ENCODE measurements around the gene BDP1.
"Not testable (repeated sequence)": the region's sequence is repeated elsewhere in the genome, so short reads cannot be mapped to it uniquely, and the experiment has no call there.

Gene BDP1

DNA sequence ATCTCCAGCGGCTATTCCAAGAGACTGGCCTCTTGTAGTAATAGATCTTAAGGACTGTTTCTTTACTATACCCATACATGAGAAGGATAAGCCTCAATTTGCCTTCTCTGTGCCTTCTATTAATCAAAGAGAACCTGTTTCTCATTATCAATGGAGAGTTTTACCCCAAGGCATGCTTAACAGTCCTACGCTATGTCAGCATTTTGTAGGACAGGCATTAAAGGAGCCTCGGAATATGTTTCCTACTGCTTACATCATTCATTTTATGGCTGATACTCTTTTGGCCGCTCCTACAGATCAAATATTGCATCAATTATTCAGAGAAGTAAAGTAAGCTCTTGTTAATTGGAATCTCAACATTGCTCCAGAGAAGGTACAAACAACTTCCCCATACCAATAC is 120.1 kb downstream of the BDP1 start:
- DNase-seq: not testable (repeated sequence)

GRCh38 chr5:71576241-71576640 is 120.8 kb downstream of the BDP1 start:
- no peak for DNase-seq

- DNase-seq: not testable (repeated sequence)
Measured at GRCh38 chr5:71577839-71578238, 122.4 kb downstream of the BDP1 start.

GRCh38 chr5:71582945-71583584 is 127.6 kb downstream of the BDP1 start:
- DNase-seq: no peak

- DNase-seq: no peak
Measured at GRCh38 chr5:71586052-71586940, 130.8 kb downstream of the BDP1 start.

- DNase-seq: peak; percentile 86
Measured at GRCh38 chr5:71586941-71587765, 131.7 kb downstream of the BDP1 start, which contains the start of gene MCCC2. Gene MCCC2, plus strand, starts transcription at chr5:71587340. Its CDS starts 86 bp downstream, at chr5:71587426.

GRCh38 chr5:71587766-71588532 is 132.5 kb downstream of the BDP1 start:
- no peak for DNase-seq

DNA sequence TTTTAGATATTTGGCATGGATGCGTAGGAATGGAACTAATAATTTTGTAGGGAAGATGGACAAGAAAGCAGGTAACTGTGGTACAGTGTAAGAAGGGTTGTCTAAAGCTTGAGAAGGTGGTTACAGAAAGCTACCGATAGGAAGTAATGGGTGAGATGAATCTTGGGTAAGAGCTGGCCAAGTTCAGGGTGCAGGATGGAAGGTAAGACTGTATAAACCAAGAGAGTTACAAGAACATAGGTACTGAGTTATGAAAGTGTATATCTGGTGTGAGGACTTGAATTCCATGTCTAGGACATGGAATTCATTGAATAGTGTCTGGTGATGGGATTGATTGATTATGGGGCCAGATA is 133.1 kb downstream of the BDP1 start:
- DNase-seq: no peak

- no peak for DNase-seq
Measured at GRCh38 chr5:71589903-71590302, 134.5 kb downstream of the BDP1 start.

DNA sequence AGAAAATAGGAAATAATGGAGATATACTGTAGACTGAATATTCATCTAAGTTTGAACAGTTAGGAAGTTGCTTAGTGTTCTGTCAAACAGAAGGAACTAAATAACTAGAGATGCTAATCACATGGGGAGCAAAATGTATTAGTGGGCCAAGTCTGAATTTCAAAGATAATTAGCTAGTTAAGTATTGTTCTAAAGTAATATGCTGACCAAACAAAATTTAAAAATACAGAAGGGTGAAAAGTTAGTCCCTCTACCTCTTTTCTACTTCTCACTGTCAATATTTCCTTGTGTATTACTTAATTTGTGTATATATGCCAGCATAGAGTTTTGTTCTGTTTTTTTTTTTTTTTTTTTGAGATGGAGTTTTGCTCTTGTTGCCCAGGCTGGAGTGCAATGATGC is 135.6 kb downstream of the BDP1 start:
- no peak for DNase-seq

DNA sequence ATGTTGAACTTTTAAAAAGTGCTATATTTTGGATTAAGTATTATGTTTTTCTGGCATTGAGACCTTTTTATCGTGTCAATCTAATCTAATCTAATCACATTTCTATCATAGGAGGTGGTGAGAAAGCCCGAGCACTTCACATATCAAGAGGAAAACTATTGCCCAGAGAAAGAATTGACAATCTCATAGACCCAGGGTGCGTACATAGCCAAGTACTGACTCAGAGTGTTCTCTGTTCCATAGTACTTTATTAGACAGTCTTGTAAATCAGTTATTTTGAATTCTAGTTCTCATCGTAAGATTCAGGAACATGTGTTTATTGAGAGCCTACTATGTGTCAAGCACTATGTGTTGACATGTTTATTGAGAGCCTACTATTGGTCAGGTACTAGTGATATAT is 140.7 kb downstream of the BDP1 start:
- DNase-seq: no peak

- no peak for DNase-seq
Measured at GRCh38 chr5:71597001-71597400, 141.6 kb downstream of the BDP1 start.

GRCh38 chr5:71600783-71601182 is 145.3 kb downstream of the BDP1 start:
- DNase-seq: no peak

DNA sequence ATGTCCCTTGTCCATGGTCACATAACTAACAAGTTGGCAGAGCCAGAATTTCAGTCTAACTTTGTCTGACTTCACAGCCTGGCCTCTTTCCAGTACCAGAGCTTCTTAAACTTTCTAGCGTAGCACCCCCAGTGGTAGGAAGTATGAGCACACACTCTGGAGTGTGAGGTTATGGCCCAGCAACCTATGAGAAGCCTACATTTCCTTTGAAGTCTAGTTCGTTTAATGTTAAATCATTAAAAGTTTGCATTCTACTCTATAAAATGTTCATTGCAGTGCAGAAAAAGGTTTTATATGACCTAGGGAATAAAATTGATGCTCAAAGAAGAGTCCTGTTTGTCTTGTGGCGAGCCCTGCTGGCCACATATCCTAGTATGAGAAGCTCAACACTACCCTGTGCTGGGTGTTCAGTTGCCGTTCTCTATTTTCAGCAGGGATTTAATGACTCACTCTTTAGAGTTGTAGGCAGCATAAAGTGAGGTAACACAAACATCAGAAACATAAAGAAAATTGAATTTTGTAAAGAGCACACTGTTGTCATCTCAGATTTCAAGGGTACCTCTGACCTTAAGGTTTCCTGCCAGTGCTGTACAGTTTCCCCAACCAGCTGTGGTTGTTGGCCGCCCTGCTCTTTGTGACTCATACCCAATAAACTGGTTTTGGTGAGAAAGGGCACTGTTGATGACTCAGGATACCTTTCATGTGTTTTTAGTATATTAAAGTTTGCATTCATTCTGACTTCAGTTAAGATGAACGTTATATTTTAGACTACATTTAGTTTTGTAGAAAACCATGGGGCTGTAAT is 146.0 kb downstream of the BDP1 start:
- no peak for DNase-seq

DNA sequence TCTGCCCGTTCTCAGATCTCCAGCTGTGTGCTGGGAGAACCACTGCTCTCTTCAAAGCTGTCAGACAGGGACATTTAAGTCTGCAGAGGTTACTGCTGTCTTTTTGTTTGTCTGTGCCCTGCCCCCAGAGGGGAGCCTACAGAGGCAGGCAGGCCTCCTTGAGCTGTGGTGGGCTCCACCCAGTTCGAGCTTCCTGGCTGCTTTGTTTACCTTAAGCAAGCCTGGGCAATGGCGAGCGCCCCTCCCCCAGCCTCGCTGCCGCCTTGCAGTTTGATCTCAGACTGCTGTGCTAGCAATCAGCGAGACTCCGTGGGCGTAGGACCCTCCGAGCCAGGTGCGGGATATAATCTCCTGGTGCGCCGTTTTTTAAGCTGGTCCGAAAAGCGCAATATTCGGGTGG is 154.5 kb downstream of the BDP1 start:
- DNase-seq: not testable (repeated sequence)

DNA sequence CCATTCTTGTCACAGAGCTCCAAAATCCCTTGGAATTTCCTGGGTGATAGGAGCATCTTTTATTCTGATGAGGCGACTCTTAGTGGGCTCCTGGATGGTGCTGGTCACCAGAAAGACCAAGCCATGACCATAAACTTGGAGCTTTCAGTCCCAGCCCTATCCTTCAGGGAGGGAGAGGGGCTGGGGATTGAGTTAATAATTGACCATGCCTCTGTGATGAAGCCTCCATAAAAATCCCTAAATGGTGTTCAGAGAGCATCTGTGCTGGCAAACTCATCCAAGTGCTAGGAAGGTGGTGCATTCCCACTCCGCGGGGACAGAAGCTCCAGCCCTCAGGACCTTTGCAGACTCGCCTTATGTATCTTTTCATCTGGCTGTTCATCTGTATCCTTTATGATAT is 160.4 kb downstream of the BDP1 start:
- no peak for DNase-seq
